ENCODE measurements around the gene TBX6. TPM values are rescaled to one million over a fixed set of nuclear protein-coding genes. Genes with fewer than 3 reads are reported as not detected.

TBX6 gene
- total and polyA plus RNA-seq, 11 donors: 0.26 to 0.95 (median 0.72) TPM; not detected in 1

- Histone ChIP-seq H3K27me3 (no peaks in the 10 kb centered on the region), H3K36me3 (peaks cover 0 to 87% (median 72%) of the 10 kb centered on the region in 9 donors), H3K9me3 (no peaks in the 10 kb centered on the region), H3K4me1 (peaks cover 0 to 2% (median 0%) of the 10 kb centered on the region in 12 donors), H3K27ac (no peak overlapping the region), H3K4me3 (no peak overlapping the region)
- ATAC-seq: no peak
- no peak for DNase-seq
- TF ChIP-seq, protein P1, sequence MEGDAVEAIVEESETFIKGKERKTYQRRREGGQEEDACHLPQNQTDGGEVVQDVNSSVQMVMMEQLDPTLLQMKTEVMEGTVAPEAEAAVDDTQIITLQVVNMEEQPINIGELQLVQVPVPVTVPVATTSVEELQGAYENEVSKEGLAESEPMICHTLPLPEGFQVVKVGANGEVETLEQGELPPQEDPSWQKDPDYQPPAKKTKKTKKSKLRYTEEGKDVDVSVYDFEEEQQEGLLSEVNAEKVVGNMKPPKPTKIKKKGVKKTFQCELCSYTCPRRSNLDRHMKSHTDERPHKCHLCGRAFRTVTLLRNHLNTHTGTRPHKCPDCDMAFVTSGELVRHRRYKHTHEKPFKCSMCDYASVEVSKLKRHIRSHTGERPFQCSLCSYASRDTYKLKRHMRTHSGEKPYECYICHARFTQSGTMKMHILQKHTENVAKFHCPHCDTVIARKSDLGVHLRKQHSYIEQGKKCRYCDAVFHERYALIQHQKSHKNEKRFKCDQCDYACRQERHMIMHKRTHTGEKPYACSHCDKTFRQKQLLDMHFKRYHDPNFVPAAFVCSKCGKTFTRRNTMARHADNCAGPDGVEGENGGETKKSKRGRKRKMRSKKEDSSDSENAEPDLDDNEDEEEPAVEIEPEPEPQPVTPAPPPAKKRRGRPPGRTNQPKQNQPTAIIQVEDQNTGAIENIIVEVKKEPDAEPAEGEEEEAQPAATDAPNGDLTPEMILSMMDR (IDR thresholded peaks at IDR 0.05): no peak
- TF ChIP-seq POLR2A (IDR thresholded peaks at IDR 0.05): no peak
- intact Hi-C loops (cut with DNase I): no loop called here
- 85 to 93% (median 87%) methylated on average over 9 to 15 of the region's 15 CpGs for WGBS, 4 donors
Observed at GRCh38 chr16:30108059-30108850, 16.5 kb upstream of the TBX6 start.

GRCh38 chr16:30104492-30104891 is 12.8 kb upstream of the TBX6 start:
- 86 to 94% (median 92%) methylated on average over 6 of the region's 6 CpGs for WGBS, 4 donors
- ATAC-seq: peak in 1 of 4 donors; percentile 14
- Histone ChIP-seq H3K4me1 (no peaks in the 10 kb centered on the region), H3K9me3 (no peaks in the 10 kb centered on the region), H3K27ac (no peak overlapping the region), H3K4me3 (no peak overlapping the region), H3K36me3 (peaks cover 0 to 54% (median 43%) of the 10 kb centered on the region in 9 donors), H3K27me3 (no peaks in the 10 kb centered on the region)
- intact Hi-C loops (cut with DNase I): no loop called here
- no peak for TF ChIP-seq POLR2A (IDR thresholded peaks at IDR 0.05)
- TF ChIP-seq, protein P1 (IDR thresholded peaks at IDR 0.05): no peak
- no peak for DNase-seq

GRCh38 chr16:30104090-30104489 is 12.4 kb upstream of the TBX6 start:
- ATAC-seq (peak in 1 of 4 donors; percentile 15), DNase-seq (no peak)
- Histone ChIP-seq H3K27me3 (no peaks in the 10 kb centered on the region), H3K36me3 (peaks cover 0 to 50% (median 41%) of the 10 kb centered on the region in 9 donors), H3K4me1 (no peaks in the 10 kb centered on the region), H3K4me3 (no peak overlapping the region), H3K9me3 (peaks cover 0 to 4% (median 0%) of the 10 kb centered on the region in 12 donors), H3K27ac (no peak overlapping the region)
- no peak for TF ChIP-seq POLR2A (IDR thresholded peaks at IDR 0.05)
- TF ChIP-seq, protein P1 (IDR thresholded peaks at IDR 0.05): no peak
- intact Hi-C loops (cut with DNase I): no loop called here
- 87 to 92% (median 89%) methylated on average over 4 of the region's 4 CpGs for WGBS, 4 donors

DNA sequence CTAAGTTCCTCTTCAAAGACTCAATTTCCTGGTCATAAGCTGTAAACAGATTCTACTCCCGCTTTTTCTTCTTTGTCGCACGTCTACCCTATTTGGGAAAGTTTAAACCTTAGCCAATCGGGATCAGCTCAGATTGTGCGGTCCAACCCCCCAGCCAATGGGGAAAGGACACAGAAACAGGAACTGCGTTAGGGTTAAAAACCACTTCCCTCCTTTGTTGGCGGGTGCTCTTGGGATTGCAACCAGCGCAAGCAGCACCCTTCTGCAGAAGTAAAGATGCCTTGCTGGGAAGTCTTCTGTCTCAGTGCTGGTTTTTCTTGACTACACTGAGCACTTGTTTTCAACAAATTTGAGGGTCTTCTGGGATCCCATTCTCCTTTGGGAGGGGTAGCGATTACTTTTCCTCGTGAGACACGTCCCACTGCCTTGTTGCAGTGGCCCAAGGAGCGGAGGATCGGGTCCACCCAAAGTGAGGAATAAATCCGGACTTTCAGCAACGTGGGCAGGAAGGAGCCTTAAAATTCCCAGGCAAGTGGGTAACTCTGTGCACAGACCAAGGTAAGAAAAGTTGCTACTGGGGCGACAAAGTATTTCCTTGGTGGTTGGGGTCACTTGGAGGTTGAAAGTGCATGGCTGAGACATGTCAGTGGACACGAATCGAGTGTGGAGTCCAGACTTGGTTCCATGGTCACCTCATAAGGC is 5.3 kb upstream of the TBX6 start:
- Histone ChIP-seq H3K4me3 (peak overlapping the region in 8 of 12 donors; percentile 65 to 96 (median 80)), H3K9me3 (peaks cover 0 to 31% (median 12%) of the 10 kb centered on the region in 12 donors), H3K4me1 (peaks cover 4 to 41% (median 29%) of the 10 kb centered on the region in 12 donors), H3K27ac (peak overlapping the region; percentile 82 to 98 (median 94)), H3K36me3 (peaks cover 0 to 25% (median 14%) of the 10 kb centered on the region in 9 donors), H3K27me3 (no peaks in the 10 kb centered on the region)
- intact Hi-C loops (cut with DNase I): loop anchor here in 4 of 10 donors (1.0 to 10.0 kb wide), 5 partner anchors 26 to 318 kb away; partner anchors contain the start of genes CD2BP2 (in 1 of the 4), MAPK3 (in 1 of the 4), TLCD3B (in 1 of the 4) and ZNF771 (in 1 of the 4)
- no peak for TF ChIP-seq POLR2A (IDR thresholded peaks at IDR 0.05)
- TF ChIP-seq, protein P1 (IDR thresholded peaks at IDR 0.05): no peak
- peak in 1 of 5 donors; percentile 38 for DNase-seq
- ATAC-seq: no peak
- 95 to 97% (median 97%) methylated on average over 18 of the region's 18 CpGs for WGBS, 4 donors

All from heart left ventricle (tissue), 16 donors.